Measurements from ENCODE around the gene ZNF81.

ZNF81 gene

GRCh38 chrX:47807548-47807947, 29.2 kb upstream of the ZNF81 start:
- Histone ChIP-seq H3K27ac (no peak overlapping the region), H3K4me3 (no peak overlapping the region)
- no peak for TF ChIP-seq CTCF (IDR thresholded peaks at IDR 0.05)
- no peak for DNase-seq (ENCODE audit: low spot score)

GRCh38 chrX:47808904-47809788, 27.6 kb upstream of the ZNF81 start:
- Histone ChIP-seq H3K4me3 (no peak overlapping the region), H3K27ac (no peak overlapping the region)
- no peak for DNase-seq (ENCODE audit: low spot score)
- no peak for TF ChIP-seq CTCF (IDR thresholded peaks at IDR 0.05)

- no peak overlapping the region for H3K4me3 ChIP-seq
- DNase-seq (ENCODE audit: low spot score), result no peak
- H3K27ac ChIP-seq, result no peak overlapping the region
- no peak for TF ChIP-seq CTCF (IDR thresholded peaks at IDR 0.05)
These were observed 21.9 kb upstream of the ZNF81 start for GRCh38 chrX:47814851-47815250.

- no peak overlapping the region for H3K27ac ChIP-seq
- TF ChIP-seq CTCF (IDR thresholded peaks at IDR 0.05), result no peak
- no peak overlapping the region for H3K4me3 ChIP-seq
- no peak for DNase-seq (ENCODE audit: low spot score)
These were observed 20.5 kb upstream of the ZNF81 start for GRCh38 chrX:47815901-47816845.

GRCh38 chrX:47817421-47817820, 19.3 kb upstream of the ZNF81 start:
- H3K4me3 ChIP-seq, result no peak overlapping the region
- H3K27ac ChIP-seq, result no peak overlapping the region
- TF ChIP-seq CTCF (IDR thresholded peaks at IDR 0.05), result no peak
- DNase-seq (ENCODE audit: low spot score), result no peak

GRCh38 chrX:47817897-47818296, 18.8 kb upstream of the ZNF81 start:
- DNase-seq (ENCODE audit: low spot score), result no peak
- TF ChIP-seq CTCF (IDR thresholded peaks at IDR 0.05), result no peak

More at GRCh38 chrX:47817897-47818296, 18.8 kb upstream of the ZNF81 start:
- H3K4me3 ChIP-seq, result no peak overlapping the region
- no peak overlapping the region for H3K27ac ChIP-seq
